OCI-M1 (cell line): ENCODE measurements around the gene PGA3.
"Not testable (repeated sequence)": the region's sequence is repeated elsewhere in the genome, so short reads cannot be mapped to it uniquely, and the experiment has no call there.

Experiments
- DNase-seq: peaks from one replicate; lab custom pipeline; 2025; lab: John Stamatoyannopoulos, UW

Gene PGA3

DNA sequence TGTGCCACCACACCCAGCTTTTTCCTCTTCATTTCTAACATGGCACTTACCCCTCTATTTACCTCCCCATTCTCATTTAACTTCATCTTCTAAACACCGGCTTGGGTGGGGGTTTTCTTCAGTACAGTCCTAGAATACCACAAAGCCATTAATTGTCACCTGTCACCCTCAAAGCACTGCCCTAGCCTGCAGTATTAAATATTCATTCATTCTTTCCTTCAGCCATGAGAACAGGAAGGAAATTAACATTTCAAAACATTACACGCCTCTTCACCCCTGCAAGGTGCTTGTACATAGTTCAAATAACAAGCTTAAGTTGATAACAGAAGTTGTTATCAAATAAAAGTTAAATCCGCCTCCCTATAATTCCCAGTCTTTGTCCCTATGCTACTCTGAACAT lies 31.4 kb upstream of the PGA3 start:
- no peak for DNase-seq

DNA sequence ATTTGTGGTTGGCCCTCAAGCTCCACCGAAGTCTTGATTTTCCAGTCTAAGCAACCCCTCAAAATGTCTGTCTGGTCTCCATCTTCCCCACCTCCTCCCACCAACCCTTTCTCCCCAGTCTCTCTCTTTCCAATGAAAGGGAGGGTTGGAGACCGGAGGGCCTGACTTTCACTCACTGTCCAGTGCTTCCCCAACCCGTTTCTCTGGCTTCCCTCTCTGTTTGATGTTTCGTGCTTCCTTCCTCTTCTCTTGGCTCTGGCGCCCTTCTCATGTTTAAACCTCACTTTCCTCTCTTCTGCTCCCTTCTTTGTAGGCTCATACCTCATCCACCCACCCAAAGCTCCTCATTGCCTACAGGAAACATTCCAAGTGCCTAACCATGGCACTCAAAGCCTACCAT lies 31.0 kb upstream of the PGA3 start:
- DNase-seq = no peak

DNA sequence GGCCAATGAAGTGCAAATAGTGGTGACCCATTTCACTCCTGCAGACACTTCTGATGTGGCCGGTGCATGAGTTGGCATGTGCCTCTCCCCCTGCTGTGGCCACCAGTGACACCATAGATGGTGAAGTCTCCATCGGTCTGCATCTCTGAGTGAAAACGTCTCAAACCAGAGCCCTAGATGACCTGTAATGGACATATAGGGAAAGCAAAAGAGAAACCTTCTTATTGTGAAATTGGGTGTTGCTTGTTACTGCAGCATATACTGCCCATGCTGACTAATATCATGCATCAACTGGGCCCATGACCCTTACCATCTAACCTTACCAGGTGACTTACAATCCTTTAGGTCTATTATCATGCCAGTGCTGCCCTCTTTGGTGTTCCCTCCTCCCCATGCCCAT lies 30.4 kb upstream of the PGA3 start:
- DNase-seq = no peak

DNA sequence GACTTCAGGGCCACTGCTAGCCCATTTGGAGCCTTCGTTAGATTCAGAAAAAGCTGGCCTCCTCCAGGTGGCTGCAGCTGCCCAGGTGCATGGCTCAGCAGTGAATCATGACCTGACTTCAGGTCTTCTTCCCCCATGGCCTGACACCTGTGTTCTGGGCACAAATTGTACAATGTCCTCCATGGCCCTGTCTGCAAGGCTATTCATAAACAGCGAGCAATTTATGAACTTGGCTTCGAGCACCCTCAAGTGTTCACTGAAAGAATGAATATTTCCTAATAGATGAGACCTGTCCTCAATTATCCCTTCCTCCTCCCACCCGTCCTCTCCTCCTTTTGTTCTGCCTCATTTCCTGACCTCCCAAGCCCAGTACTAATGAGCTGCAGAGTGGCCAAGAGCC lies 29.9 kb upstream of the PGA3 start:
- peak; percentile 65 for DNase-seq

DNA sequence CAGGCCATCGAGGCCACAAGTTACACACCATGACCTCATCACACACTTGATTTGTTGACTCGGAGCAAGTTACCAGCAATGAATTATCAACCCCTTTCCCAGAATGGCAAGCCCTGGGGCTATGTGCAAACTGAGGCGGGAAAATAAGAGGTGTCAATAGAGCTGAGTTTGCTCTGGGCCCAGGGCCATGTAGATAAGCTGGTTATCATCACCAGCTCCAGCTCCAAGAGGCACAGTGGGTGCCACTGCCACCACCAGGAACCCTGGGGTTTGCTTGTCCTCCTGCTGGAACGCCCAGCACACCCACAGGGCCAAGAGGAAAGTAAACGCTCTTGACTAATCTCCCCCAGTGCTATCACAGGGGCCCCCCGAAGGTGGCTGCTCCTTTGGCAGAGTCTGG lies 29.0 kb upstream of the PGA3 start:
- no peak for DNase-seq

DNA sequence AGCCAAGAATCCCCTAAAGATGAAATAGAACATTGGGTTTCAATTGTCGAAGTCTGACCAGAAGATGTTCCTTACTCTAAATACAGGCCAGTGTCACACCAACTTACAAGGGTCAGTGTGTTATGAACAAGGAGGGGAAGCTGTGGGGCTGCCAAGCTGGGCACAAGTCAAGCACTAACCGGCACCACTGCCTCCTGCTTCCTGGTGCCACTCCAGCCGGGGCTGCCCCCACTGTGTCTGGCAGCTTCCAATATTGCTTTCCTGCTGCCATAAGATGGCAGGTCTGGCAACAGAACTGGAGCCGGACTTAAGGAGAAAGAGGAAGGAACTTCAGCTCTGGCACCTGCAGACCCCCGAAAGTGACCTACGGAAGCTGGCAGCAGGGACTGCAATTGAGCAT lies 28.4 kb upstream of the PGA3 start:
- no peak for DNase-seq

DNA sequence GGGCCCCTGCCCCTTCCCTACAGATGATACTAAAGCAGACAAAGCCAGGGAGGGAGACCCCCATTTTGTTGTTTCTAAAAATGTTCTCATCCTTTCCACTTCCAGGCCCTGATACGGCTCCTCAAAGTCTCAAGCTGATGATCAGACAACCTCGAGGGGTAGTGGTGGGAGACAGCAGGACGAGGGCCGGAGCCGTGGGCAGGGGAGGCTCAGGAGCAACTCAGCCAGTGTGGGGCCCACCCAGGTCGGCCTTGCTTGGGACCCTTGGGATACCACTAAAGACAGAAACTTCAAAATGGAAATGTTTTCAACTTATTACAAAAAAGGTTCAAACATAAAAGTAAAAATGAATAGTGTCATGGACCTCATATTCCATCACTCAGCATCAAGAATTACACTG lies 26.9 kb upstream of the PGA3 start:
- DNase-seq = no peak

DNA sequence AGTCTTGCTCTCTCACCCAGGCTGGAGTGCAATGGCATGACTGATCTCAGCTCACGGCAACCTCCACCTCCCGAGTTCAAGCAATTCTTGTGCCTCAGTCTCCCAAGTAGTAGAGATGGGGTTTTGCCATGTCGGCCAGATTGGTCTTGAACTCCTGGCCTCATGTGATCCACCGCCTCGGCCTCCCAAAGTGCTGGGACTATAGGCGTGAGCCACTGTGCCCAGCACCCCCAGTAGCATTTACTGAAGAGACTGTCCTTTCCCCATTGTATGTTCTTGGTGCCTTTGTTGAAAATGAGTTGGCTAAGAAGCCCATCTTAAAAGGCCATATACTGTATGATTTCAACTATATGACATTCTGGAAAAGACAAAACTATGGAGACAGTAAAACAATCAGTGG lies 23.1 kb upstream of the PGA3 start:
- DNase-seq = not testable (repeated sequence)

DNA sequence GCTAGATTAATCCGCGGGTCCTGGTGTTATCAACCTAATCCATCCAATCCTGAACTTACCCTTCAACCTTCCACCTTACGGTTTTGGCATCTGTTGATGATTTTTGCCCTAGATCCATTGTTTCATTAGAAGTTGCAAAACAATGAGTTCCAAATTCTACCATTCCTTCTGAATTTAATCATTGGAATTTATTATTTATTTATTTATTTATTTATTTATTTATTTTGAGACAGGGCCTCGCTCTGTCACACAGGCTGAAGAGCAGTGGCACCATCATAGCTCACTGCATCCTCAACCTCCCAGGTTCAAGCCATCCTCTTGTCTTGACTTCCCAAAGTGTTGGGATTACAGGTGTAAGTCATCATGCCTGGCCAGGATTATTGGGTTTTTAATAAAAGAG lies 21.8 kb upstream of the PGA3 start:
- no peak for DNase-seq

DNA sequence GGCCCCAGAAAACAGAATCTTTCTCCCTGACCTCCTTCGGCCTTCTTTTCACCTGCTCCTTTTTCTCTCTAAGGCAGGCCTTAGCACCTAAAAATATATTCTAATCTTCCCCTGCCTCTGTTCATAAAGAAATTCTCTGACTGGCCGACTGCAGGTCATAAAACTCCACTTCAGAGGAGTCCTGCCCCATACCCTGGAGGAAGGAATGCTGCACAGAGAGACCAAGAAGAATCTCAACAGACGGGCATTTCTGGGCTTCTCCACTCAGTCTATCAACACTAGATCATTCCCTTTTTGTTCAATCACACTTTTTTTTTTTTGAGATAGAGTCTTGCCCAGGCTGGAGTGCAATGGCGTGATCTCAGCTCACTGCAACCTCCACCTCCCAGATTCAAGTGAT lies 19.7 kb upstream of the PGA3 start:
- no peak for DNase-seq

DNA sequence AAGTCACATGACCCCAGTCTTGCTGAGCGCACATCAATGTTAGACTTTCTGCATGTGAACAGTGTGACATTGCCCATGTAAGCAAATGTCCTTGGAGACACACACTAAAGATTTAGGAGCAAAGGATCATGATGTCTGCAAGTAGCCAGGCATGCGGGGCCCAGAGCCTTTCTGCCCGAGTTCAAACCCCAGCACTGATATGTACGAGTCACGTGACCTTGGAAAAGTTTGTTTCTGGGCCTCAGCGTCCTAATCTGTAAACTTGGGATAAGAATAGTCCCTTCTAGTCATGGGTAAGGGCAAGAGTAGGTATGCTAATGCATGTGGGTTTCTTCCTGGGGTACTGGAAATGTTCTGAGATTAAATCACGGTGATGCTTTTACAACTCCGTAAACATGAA lies 16.8 kb upstream of the PGA3 start:
- no peak for DNase-seq

DNA sequence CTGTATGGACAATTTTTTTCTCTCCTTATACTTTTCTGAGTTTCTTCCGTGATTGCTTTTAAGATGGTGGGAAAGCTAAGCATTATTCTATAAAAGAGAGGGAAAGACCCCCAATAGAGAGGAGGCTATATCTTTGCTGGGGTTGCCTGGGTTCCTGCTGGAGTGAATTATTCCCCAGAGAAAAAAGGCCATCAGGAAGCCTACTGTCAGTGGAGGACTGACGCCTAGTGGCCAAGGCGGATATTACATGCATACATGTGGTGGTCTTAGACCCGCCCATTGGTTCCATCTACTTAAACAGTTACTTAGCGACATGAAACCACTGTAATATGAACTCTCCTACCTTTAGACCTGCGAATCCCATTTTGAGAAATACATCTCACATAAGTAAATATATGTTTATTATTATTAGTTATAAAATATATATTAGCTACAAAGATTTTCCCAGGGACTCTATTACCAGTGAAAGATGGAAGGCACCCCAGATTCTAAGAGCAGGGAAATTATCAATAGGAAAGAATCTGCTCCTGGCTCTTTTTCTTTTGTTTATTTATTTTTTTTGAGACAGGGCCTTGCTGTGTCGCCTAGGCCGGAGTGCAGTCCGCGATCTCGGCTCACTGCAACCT lies 15.7 kb upstream of the PGA3 start:
- DNase-seq = peak; percentile 81

DNA sequence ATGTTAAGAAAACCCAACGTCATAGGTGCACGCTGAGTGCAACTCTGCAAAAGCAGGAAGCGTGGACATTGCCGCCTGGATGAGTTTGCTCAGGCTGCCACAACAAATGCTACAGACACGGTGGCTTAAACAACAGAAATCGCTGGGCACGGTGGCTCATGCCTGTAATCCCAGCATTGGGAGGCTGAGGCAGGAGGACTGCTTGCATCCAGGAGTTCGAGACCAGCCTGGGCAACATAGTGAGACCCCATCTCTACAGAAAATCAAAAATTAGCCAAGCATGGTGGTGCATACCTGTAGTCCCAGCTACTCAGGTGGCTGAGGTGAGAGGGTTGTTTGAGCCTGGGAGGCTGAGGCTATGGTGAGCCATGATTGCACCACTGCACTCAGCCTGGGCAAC lies 13.4 kb upstream of the PGA3 start:
- DNase-seq = no peak

DNA sequence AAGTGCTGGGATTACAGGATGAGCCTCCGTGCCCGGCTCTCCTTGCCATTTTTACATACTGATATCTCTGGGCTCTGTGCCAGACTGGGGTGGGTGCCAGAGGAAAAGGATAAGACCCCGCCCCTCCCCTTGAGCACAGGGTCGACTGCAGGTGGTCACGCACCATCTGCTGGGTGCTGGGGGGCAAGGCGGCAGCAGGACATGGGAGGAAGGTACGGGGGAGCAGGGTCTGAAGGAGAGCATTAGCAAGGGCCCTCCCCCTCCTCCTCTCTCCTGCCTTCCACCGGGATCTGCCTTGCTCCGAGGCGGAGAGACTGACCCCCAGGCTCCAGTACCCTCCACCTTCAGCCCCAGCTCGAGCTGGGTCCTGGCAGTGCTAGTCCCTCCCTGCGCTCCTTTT lies 9.7 kb upstream of the PGA3 start:
- no peak for DNase-seq

DNA sequence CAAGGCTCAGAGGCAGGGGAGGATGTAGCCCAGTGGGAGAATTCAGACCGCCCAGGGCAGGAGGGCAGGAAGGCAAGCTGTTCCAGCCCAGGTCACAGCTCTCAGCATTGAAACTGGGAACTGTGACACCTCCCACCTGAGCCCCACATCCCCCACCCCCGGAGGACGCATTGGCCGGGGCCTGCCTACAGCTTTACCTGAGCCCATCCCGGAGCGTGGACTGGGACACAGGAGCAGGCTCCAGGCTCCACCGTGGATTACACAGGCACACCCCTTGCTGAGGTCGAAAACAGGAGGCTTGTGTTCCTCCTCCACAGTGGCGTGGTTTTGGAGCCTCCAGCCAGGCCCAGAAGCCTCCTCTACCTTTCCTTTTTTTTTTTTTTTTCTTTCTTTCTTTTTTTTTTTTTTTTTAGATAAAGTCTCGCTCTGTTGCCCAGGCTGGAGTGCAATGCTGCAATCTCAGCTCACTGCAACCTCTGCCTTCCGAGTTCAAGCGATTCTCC lies 9.1 kb upstream of the PGA3 start:
- no peak for DNase-seq

DNA sequence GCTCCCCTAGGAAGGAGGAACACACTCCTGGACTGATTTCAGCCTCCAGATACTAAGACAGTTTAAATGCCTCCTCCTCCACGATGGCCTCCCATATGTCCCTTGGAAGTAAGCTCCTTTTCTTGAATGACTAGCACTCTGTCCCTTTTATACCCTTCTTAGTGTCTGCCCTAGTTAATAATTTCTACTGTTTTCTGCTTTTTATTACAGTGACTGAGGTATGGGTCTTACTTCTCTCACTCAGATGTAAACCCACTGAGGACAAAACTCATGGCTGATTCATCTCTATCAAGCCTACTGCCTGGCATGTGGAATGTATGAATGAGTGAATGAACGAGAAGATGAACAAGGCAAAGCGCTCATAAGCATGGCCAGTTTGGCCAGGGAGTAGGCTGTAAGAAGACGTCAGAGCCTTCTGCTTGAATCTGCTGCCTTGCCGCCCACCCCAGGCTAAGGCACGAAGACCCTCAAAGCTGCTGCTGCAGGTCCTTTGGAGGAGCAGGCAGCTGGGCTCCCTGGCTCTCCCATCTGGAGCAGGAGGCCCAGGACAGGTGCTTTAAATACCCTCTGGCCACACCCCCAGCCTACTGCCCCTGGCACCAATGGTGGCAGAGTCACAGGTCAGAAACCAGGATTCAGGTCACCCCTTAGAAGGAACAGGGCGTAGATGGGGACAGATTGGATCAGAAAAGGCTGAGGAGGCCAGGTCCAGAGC lies 8.2 kb upstream of the PGA3 start:
- DNase-seq = no peak

DNA sequence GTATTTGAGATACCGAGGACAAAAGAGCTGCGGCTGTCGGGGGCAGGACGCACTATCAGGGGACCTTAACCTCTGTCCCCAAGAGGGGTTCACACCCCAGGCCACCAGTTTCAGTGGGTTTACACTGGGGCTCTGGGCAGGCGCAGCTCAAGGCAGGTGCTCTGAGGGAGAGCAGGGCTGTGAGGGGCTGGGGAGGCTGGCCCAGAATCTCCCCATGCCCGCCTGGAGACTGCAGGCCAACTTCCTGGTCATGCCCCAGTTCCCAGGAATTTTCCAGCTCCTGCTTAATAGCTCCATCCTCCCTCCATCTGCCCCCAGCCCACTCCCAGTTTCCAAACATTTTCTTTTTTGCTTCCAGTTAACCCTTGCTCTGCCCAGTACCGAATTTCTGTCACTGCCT lies 7.6 kb upstream of the PGA3 start:
- DNase-seq = no peak

DNA sequence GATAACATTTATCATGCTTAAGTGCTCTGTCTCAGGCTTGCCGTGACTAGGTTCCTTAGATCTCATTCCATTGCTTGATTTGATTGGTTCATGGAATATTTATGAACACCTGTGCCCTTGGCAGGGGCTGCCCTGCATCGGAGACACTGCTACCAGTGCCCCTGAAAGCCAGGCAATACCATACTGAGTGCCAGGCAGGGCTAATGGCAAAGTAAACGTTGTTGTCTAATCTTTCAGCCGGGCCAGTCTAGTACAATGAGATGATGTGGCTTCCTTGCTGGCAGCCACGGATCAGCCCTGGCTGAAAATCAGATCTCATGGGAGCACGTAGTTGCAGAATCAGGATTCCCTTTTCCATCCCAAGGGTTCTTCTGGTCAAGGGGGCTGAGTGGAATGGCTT lies 5.0 kb upstream of the PGA3 start:
- no peak for DNase-seq

DNA sequence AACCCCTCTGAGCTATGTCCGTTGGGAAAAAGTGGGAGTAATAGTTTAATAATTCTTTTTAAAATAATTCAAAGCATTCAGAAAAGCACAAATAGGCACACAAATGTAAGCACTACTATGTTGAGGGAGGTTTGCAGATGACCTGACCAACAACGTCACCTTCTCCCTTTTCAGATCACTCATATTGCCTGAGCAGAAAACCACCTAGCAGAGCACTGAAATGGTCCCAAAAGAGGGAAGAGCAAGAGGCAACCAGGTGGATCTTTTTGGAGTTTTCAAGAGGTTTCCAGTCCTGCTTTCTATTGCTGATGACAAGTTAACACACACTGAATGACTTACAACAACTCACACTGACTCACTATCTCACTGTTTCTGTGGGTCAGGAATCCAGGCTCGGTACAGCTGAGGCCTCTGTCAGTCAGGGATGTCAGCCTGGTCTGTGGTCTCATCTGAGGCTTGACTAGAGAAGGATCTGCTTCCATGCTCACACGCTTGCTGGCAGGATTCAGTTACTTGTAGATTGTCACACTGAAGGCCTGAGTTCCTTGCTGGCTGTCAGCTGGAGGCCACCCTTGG lies 4.3 kb upstream of the PGA3 start:
- no peak for DNase-seq

DNA sequence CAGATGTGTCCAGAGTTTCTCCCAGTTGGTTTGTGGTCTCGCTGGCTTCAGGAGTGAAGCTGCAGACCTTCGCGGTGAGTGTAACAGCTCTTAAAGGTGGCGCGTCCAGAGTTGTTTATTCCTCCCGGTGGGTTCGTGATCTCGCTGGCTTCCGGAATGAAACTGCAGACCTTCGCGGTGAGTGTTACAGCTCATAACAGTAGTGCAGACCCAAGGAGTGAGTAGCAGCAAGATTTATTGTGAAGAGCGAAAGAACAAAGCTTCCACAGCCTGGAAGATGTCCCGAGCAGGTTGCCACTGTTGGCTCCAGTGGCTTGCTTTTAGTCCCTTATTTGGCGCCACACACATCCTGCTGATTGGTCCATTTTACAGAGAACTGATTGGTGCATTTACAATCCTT lies 1.8 kb upstream of the PGA3 start:
- DNase-seq = no peak

DNA sequence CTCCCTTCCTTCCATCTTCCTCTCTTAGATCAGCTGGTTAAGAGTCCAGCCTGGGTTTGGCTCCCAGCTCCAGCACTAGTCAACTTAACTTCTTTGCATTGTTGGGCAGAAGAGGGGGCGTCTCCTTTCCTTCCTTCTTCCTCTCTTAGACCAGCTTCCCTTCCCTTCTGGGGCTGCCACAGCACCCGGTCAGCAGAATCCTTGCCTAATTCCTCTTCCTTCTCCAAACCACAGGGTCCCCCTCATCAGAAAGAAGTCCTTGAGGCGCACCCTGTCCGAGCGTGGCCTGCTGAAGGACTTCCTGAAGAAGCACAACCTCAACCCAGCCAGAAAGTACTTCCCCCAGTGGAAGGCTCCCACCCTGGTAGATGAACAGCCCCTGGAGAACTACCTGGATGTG lies 558 bp downstream of the PGA3 start:
- not testable (repeated sequence) for DNase-seq

DNA sequence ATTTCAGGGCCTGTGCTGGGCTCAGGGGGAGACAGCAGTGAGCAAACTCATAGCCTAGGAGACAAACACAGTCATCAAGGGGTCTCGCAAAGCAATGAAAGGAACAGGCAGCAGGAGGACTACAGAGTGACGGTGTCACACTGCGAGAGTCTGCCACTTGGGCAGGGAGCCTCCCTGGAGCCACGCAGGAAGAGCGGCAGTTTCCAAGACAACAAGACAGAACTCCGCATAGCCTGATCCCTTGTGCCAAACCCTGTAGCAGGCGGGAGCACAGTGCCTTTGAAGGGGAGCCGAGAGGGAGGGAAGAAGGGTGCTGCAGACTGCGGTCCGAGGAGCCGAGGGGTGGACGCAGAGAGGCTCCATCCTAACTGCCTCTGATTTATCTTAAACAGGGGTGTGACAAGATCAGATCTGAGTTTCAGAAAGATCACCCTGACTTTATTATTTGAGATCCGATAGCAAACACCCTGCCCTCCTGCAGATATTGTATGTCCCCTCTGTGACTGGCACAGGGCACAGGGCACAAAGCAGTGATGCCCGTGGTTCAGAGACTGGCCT lies 1.3 kb downstream of the PGA3 start:
- DNase-seq = not testable (repeated sequence)

DNA sequence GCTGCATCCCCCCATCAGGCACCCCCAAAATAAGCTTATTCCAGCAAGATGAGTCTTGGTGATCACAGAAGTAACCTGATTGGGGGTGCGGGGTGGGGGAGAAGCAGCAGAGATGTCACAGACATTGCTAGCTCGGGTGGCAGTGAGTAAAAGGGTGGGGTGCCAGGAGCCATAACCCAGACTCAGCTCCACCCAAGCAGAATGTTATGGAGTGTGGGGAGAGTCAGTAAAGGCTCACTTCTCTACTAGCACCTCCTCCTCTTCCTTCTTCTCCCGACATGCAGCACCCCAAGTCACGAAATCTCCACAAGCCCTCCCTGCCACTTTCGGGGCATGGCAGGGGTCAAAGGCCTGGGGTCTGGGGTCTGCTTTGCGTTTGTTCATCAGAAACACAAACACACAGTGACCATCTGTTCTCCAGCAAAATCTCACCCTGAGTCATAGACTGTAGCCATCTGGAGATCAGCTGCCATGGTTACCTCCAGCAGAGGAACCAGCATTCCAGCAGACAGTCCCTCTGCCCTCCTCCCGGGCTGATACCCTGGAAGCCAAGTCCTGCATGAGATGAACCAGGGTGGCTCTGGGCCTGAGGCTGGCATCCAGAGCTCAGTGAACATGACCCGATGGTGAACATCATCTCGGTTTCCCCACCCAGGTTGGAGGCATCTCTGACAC lies 4.5 kb downstream of the PGA3 start:
- DNase-seq = not testable (repeated sequence)
